HG03342 (cell line): ENCODE measurements around the gene CPT1A.

Experiments
- ATAC-seq: cut with Tn5 transposase; IDR thresholded peaks from one replicate; pipeline ENCODE4 v1.9.1; 2021; ENCODE audit warnings: mild to moderate bottlenecking, moderate library complexity; ENCODE audit not compliant: unreplicated experiment

Gene CPT1A

DNA sequence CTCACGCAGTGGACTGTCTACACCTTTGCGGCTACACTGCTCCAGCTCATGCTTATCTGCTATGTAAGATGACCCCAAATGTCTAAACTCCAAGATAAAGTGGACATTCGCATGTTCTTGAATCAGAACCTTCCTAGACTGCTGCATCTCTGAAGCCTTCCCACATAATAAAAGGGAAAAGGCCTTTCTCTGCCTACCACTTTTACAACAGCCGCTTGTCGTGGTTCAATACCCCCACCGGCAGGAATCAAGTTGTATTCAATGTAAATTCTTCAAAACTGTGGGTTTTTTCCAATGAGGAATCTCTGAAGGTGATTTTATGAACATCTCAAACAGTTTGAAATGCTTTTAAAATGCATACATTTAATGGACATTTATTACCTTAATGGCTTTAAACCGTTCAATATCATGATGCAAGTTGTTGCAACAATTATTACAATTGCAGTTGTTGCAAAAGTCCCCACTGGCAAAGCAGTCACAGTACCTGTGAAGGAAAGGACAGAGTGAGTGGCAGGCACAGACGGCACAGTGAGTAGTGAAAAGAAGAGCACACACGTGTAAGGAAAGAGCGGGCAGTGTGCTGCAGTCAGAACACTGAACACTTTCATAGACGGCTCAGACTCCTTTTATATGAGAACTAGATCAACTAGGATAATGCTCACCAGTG is 126.1 kb downstream of the CPT1A start:
- ATAC-seq: no peak

DNA sequence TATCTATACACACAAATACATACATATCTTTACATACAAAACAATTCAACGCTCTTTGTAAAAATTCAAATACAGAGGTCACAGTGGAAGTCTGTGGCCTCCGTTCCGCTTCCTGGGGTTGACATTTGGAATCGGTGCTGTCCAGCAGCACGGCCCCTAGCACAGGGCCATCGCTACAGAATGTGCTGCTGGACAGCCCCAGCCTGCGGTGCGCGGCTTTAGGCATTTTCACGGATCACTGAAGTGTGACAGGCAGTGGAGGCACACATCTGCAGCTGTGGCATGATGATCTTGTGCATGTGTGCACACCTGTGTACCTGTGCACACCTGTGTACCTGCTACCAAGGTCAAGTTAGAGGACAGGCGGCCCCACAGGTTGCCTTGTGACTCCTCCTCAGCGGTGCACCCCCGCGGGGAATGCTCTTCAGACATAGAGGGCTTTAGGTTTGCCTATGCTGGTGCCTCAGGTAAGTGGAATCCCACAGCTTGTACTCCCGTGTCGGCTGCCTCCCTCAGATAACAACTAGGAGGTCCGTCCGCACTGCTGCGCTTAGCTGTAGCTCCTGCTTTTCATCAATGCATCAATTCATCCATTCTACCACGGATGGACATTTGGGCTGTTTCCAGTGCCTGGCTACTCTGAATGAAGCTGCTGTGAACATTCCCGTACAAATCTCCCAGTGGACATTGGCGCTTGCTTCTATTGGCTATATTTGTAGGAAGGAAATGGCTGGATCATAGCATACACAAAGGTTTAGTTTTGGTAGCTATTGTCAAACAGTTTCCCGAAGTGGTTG is 127.5 kb downstream of the CPT1A start:
- ATAC-seq: no peak

DNA sequence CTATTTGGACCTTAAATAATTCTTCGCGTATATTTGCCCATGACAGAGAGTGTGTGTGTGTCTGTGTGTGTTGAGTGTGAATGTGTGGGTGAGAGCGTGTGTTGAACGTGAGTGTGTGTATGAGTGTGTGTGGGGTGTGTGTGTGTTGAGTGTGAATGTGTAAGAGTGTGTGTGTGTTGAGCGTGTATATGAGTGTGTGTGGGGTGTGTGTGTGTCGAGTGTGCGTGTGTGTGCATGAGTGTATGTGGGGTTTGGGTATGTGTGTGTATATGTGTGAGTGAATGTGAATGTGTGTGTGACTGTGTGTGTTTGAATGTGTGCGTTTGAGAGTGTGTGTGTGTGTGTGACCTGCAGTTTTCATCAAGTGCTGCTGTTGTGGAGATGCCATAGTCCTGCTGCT is 130.6 kb downstream of the CPT1A start:
- no peak for ATAC-seq

DNA sequence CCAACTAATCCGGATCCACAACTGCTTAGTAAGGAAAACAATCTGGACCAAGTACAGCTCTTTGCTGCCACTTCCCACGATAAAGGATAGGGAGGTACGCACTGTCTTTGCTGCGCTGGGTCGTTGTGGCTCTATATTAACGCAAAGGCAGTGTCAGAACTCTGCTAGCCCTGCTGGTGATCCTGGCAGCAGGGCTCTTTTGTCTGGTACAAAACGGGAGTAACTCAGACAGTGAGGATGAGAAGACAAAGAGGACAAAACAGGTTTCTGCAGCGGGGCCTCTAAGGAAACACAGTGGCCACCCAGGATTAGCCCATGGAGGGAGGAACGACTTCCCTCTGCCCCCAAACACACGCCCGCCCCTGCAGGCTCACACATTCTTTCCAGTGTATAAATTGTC is 131.3 kb downstream of the CPT1A start:
- ATAC-seq: no peak

DNA sequence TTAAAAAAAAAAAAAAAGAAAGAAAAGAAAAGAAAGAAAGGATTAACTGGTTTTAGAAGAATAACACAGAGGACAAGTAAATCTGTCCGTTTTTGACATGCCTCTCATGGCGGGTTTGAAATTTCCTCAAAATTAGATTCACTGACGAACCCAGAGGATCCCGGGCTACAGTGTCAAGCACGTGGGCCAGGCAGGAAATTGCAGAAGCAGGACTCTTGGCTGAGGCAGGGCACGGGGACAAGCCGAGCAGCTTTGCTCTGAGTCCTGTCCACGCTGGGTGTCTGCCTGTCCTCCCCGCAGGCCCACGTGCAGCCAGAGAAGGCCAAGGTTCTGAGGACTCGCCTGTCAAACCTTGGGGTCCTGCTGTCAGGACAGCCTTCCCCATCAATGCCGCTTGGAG is 132.7 kb downstream of the CPT1A start:
- ATAC-seq: no peak

DNA sequence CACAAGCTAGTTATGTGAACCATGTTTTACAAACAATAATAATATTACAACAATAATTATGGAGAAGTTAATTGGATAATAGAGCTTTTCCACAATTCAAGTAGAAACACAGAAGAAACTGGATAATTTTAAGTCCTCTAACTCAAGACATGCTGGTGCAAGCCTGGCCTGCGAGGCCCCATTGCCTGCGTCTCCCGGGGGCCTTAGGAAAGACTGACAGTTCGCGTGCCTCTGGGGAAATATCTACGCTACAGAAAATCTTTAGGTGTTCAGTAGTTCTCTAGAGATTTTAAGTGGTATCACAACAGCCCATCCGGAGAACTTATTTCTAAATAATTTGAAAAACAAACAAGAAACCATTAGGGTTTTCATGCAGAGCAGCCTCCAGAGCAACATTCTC is 134.2 kb downstream of the CPT1A start:
- no peak for ATAC-seq

DNA sequence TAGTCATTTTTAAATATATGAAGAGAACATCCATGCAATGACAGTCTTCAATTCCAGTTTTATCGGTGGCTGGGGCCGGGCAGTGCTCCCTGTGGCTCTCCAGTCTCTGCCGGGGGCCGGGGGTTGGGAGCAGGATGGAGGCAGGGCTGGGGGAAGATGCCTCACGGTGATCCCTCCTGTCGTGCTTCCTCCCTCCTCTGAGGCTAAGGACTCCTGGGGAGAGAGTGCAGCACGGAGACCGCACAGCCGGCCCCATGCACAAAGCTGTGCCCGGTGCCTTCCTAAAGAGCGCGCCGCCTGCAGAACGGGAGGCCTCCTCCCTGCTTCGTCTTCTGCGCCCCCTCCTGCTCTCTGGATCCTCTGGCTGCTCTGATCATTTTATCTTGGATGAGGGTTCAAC is 136.8 kb downstream of the CPT1A start:
- no peak for ATAC-seq
